DOHH2 (cell line): Measurements from ENCODE around the gene MAPK13.

Source experiments
- H3F3A ChIP-seq: fragments of 200-600 bp; sonication (generic), shearing (Covaris generic); 2 replicates; pipeline ENCODE4 v1.6.0; 2016; ENCODE audit warnings: antibody characterized with exemption, mild to moderate bottlenecking; ENCODE audit not compliant: control insufficient read depth, insufficient read depth
- H3K27ac ChIP-seq: fragments of 200-600 bp; sonication (generic); 2 replicates; pipeline ENCODE4 v1.5.1; 2014; ENCODE audit warnings: low read depth, mild to moderate bottlenecking, low read length, moderate library complexity
- H3K27me3 ChIP-seq: fragments of 200-600 bp; sonication (generic); 2 replicates; pipeline ENCODE4 v1.6.1; 2014; ENCODE audit warnings: mild to moderate bottlenecking, low read length, mixed read lengths; ENCODE audit not compliant: control insufficient read depth
- H3K36me3 ChIP-seq: fragments of 200-600 bp; sonication (generic); 2 replicates; pipeline ENCODE4 v1.6.1; 2014; ENCODE audit warnings: mild to moderate bottlenecking, low read length, moderate library complexity, mixed read lengths; ENCODE audit not compliant: control insufficient read depth
- H3K4me1 ChIP-seq: fragments of 200-600 bp; sonication (generic); 2 replicates; pipeline ENCODE4 v1.6.1; 2014; ENCODE audit warnings: mild to moderate bottlenecking, low read length, mixed read lengths; ENCODE audit not compliant: control insufficient read depth
- H3K4me2 ChIP-seq: fragments of 200-600 bp; sonication (generic); 2 replicates; pipeline ENCODE4 v1.6.0; 2014; ENCODE audit warnings: mild to moderate bottlenecking, low read length, moderate library complexity
- H3K4me3 ChIP-seq: fragments of 200-600 bp; sonication (generic); 2 replicates; pipeline ENCODE4 v1.5.1; 2014; ENCODE audit warnings: mild to moderate bottlenecking, low read length, mixed read lengths
- H3K79me2 ChIP-seq: fragments of 200-600 bp; sonication (generic); 2 replicates; pipeline ENCODE4 v1.6.1; 2014; ENCODE audit warnings: mild to moderate bottlenecking, low read length, mixed read lengths; ENCODE audit not compliant: control insufficient read depth
- H3K9me2 ChIP-seq: fragments of 200-600 bp; sonication (generic); replicated peaks from 2 replicates; pipeline ENCODE4 v1.6.1; 2014; ENCODE audit warnings: mild to moderate bottlenecking, low read length, mixed read lengths; ENCODE audit not compliant: control insufficient read depth
- H3K9me3 ChIP-seq: fragments of 200-600 bp; sonication (generic); 2 replicates; pipeline ENCODE4 v1.6.1; 2014; ENCODE audit warnings: antibody characterized with exemption, low read length, mixed read lengths; ENCODE audit not compliant: control insufficient read depth, insufficient read depth
- H4K20me1 ChIP-seq: fragments of 200-600 bp; sonication (generic); 2 replicates; pipeline ENCODE4 v1.6.0; 2014; ENCODE audit warnings: low read depth, mild to moderate bottlenecking, antibody characterized with exemption, low read length, moderate library complexity; ENCODE audit not compliant: control insufficient read depth, insufficient read depth
- CTCF ChIP-seq: fragments of 200-600 bp; sonication (generic); IDR thresholded peaks from one replicate; pipeline ENCODE4 v1.5.1; 2014; ENCODE audit warnings: antibody characterized with exemption, mild to moderate bottlenecking, low read depth, low read length; ENCODE audit not compliant: poor library complexity, severe bottlenecking
- EZH2phosphoT487 ChIP-seq: fragments of 200-600 bp; sonication (generic); IDR thresholded peaks from 2 replicates; pipeline ENCODE4 v1.6.1; 2017; ENCODE audit warnings: borderline replicate concordance, mild to moderate bottlenecking, antibody characterized with exemption, low read length, moderate library complexity, mixed read lengths

MAPK13 gene

GRCh38 chr6:36139431-36139830 lies 9.1 kb downstream of the MAPK13 start:
- no peak for TF ChIP-seq EZH2phosphoT487
- no peak for TF ChIP-seq CTCF
- no peak overlapping the region for H3K4me2 ChIP-seq
- no peaks in the 10 kb centered on the region for H3F3A ChIP-seq
- H3K4me1 ChIP-seq = peaks cover 24% of the 10 kb centered on the region
- H3K27ac ChIP-seq = no peak overlapping the region
- H3K4me3 ChIP-seq = no peak overlapping the region
- no peaks in the 10 kb centered on the region for H3K9me3 ChIP-seq
- peaks cover 37% of the 10 kb centered on the region for H3K36me3 ChIP-seq
- no peaks in the 10 kb centered on the region for H3K27me3 ChIP-seq
- no peaks in the 10 kb centered on the region for H3K9me2 ChIP-seq
- no peaks in the 10 kb centered on the region for H4K20me1 ChIP-seq
- H3K79me2 ChIP-seq = no peaks in the 10 kb centered on the region

- TF ChIP-seq EZH2phosphoT487 (no peak), CTCF (no peak)
- Histone ChIP-seq H3K9me2 (no peaks in the 10 kb centered on the region), H3K9me3 (no peaks in the 10 kb centered on the region), H3K36me3 (peaks cover 37% of the 10 kb centered on the region), H3K4me2 (no peak overlapping the region), H3K27me3 (no peaks in the 10 kb centered on the region), H3K4me1 (peaks cover 24% of the 10 kb centered on the region), H3F3A (no peaks in the 10 kb centered on the region), H3K79me2 (no peaks in the 10 kb centered on the region), H3K27ac (no peak overlapping the region), H4K20me1 (no peaks in the 10 kb centered on the region), H3K4me3 (no peak overlapping the region)
Observed at GRCh38 chr6:36139991-36140710, 9.8 kb downstream of the MAPK13 start.

GRCh38 chr6:36141091-36141490 lies 10.8 kb downstream of the MAPK13 start:
- H3K4me3 ChIP-seq = no peak overlapping the region
- peaks cover 29% of the 10 kb centered on the region for H3K36me3 ChIP-seq
- no peak for TF ChIP-seq EZH2phosphoT487
- no peak for TF ChIP-seq CTCF
- no peaks in the 10 kb centered on the region for H4K20me1 ChIP-seq
- H3K9me3 ChIP-seq = no peaks in the 10 kb centered on the region
- no peaks in the 10 kb centered on the region for H3K9me2 ChIP-seq
- H3K79me2 ChIP-seq = no peaks in the 10 kb centered on the region
- no peak overlapping the region for H3K4me2 ChIP-seq
- peaks cover 17% of the 10 kb centered on the region for H3K4me1 ChIP-seq
- H3K27me3 ChIP-seq = no peaks in the 10 kb centered on the region
- no peaks in the 10 kb centered on the region for H3F3A ChIP-seq
- H3K27ac ChIP-seq = no peak overlapping the region
